Loucy (cell line): ENCODE results near the gene GMFB.
"Not testable (repeated sequence)": the region's sequence is repeated elsewhere in the genome, so short reads cannot be mapped to it uniquely, and the experiment has no call there.

Experiments
- CTCF ChIP-seq: fragments of 200-600 bp; sonication (generic); conservative IDR thresholded peaks from 2 replicates; pipeline ENCODE4 v1.5.1; 2014; ENCODE audit warnings: mild to moderate bottlenecking, antibody characterized with exemption, low read length
- EZH2phosphoT487 ChIP-seq: fragments of 200-600 bp; IDR thresholded peaks from 2 replicates; pipeline ENCODE4 v1.6.1; 2018; ENCODE audit warnings: antibody characterized with exemption, mild to moderate bottlenecking, moderate library complexity, borderline replicate concordance

GRCh38 chr14:54458536-54458935 is 30.2 kb downstream of the GMFB start:
- not testable (repeated sequence) for TF ChIP-seq CTCF, EZH2phosphoT487
